CD4-positive, alpha-beta T cell treated with Interleukin-6 at 100 ng/mL for 8 hours (primary cell): Measurements from ENCODE around the gene NR1H4.
"Not testable (repeated sequence)": the region's sequence is repeated elsewhere in the genome, so short reads cannot be mapped to it uniquely, and the experiment has no call there.

Experiments
- DNase-seq: peaks from one replicate; pipeline ENCODE4 v3.0.0-alpha.2; 2020; ENCODE audit warnings: mixed read lengths, low spot score

Gene NR1H4

GRCh38 chr12:100567945-100568344 is 94.3 kb downstream of the NR1H4 start:
- DNase-seq = no peak

GRCh38 chr12:100572184-100572583 is 98.5 kb downstream of the NR1H4 start:
- DNase-seq = no peak

DNA sequence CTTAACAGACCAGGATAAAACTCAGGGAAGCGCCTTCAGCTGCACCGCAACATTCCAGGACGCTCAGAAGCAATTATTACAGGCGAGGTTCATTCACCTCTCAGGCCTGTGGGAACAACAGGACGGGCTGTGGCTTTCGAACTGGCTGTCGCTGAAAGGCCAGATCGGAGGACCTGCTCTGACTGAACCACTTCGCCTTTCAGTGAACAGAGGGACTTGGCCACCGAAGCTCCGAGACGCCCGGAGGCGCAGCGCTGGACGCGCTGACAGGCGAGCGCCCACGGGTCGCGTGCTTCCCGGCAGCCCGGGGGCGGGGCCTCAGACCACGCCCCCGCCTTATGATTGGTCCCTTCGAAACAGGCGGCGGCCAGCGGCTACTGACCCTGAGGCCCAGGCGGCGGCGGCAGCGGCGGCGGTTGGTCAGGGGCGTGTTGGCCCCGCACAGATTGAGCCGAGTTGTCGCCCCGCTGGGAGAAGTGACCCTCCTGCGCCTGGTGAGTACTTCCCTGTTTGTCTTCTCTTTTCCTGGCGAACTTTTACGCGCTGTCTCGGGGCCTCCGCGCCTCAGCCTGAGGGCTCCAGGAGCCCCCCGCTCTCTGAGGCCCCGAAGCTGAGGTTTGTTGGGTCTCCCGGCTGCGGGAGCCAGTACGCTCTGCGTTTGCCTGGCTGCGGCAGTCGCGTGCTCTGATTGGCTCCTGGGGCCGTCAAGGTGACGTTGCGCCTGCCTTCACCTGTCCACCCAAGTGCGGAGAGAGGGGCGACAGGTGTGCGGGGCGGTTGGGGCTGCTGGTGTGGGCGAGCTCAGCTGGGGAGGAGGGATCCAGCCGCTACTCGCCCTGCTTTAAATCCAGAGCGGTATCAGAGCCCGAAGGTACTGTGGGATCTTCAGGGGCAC is 99.9 kb downstream of the NR1H4 start, which contains the start of gene GAS2L3:
TSS of gene GAS2L3 (plus strand) at position 393 of the 895 bp plus-strand sequence. CDS start 21,221 bp downstream, outside the sequence.
- peak; percentile 25 for DNase-seq

- no peak for DNase-seq
Measured at GRCh38 chr12:100574187-100575074, 100.8 kb downstream of the NR1H4 start.

DNA sequence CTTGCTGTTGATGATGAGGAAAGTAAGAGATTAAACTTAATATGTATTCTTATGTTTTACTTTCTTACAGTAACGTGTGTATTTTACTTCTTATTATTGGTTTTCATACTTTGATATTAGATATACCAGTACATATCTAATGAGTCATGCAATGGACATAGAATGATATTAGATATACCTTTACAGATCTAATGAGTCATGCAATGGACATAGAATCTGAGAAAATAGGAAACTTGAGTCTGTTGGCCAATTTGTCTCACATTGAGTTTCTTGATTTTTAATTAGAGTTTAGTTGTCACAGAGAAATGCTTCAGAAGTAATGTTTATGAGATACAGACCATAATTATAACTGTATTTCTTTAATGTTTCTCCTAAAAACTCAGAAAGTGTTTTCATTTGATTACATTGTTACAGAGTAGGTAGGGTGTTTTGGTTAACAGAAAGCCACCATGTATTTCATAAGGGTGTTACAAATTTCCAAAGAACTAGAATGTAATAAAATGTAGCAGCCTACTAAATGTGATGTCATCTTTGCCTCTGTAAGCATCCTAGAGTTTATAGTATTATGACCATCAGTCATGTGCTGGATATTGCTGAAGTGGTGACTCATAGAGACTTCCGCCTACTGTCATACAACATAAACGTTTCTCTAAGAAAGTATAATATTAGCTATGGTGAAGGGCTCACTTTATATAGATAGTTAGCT is 102.8 kb downstream of the NR1H4 start:
- DNase-seq = no peak

- DNase-seq = no peak
Measured at GRCh38 chr12:100578923-100579322, 105.3 kb downstream of the NR1H4 start.

DNA sequence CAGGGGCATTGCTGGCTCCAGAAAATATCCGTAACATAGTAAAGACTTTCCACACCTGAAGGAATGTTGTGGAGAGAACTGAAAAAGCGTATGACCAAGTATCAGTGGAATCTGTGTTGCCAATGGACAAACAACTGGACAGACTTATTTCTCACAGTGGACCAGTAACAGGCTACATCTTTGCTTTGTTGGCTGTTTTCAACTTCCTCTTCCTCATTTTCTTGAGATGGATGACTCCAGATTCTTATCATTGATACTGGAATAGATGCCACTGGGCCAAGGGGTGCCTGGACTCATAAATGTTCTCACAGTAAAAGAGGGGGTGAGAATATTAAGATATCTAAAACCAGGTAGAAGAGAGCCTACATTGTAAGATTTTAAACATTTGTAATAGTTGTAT is 106.2 kb downstream of the NR1H4 start:
- DNase-seq = no peak

GRCh38 chr12:100584256-100584655 is 110.6 kb downstream of the NR1H4 start:
- no peak for DNase-seq

DNA sequence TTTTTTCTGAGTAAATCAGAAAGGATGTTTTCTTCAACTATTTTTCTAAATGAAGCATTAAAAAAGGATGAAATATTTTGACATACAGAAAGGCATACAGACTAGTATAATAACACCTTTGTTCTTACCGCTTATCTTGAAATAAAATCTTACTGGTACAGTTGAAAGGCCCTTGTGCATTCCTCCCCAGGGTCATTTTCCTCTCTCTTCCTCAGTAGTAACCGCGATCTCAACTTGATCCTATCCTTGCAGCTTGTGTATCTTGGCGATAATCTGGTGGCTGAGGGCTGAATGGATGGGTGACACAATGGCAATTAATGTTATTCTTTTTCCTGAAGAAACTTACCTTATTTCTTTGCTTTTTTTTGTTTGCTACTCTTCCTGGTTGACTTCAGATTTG is 118.3 kb downstream of the NR1H4 start:
- DNase-seq = no peak

GRCh38 chr12:100593490-100593889 is 119.8 kb downstream of the NR1H4 start:
- no peak for DNase-seq

GRCh38 chr12:100601626-100602025 is 128.0 kb downstream of the NR1H4 start:
- no peak for DNase-seq

GRCh38 chr12:100602997-100603396 is 129.3 kb downstream of the NR1H4 start:
- DNase-seq = not testable (repeated sequence)

DNA sequence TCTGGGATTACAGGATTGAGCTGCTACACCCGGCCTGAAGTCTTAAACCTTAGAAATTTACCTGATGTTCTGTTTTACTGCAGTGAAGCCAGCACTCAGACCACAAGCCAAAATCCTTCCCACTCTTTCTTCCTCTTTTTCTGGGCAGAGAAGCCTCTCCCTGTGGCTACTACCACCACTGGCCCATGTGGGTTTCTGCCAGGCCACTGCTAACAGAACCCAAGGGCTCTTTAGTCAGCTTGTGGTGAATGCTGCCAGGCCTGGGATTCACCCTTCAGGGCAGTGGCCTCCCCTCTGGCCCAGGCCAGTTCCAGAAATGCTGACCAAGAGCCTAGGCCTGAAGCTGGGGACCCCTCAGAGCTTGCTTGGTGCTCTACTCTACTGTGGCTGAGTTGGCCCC is 135.1 kb downstream of the NR1H4 start:
- DNase-seq = no peak

- DNase-seq = no peak
Measured at GRCh38 chr12:100610666-100611430, 137.2 kb downstream of the NR1H4 start.

- no peak for DNase-seq
Measured at GRCh38 chr12:100612606-100613005, 138.9 kb downstream of the NR1H4 start.
